H1 (cell line): ENCODE data around the gene ZNF592.

Source experiments
- BRCA1 ChIP-seq: IDR thresholded peaks from 2 replicates; pipeline ENCODE4 v1.6.1; 2012; ENCODE audit warnings: low read depth, low read length, improper control_type of control experiment
- FOSL1 ChIP-seq: IDR thresholded peaks from 2 replicates; pipeline ENCODE4 v1.6.1; 2011; ENCODE audit warnings: mild to moderate bottlenecking, low read depth, low read length, moderate library complexity; ENCODE audit not compliant: insufficient read depth
- GABPA ChIP-seq: IDR thresholded peaks from 2 replicates; pipeline ENCODE4 v1.6.1; 2011; ENCODE audit warnings: mild to moderate bottlenecking, low read length, moderate library complexity, borderline replicate concordance; ENCODE audit not compliant: insufficient read depth
- POLR2AphosphoS5 ChIP-seq: IDR thresholded peaks from 2 replicates; pipeline ENCODE4 v1.6.1; 2011; ENCODE audit warnings: low read depth, low read length

DNA sequence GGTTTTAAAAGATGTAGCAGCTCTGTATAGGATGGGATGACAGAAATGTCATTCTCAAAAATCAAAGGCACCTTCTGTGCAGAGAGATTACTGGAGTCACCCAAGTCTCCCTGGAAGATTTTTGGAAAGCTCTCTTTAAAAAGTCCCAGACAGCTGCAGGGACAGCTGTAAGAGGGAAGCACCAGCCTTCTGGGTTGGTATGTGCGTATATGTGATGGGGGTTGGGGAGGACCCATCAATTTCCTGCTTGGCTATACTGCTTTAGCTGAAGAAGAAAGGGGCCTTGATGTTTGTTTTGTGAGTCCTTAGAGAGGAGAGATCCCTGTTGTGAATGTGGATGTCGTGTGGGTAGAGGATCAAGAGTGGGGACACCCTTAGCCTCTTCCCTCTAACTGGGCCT lies 27.0 kb upstream of the ZNF592 start:
- TF ChIP-seq BRCA1 = no peak
- no peak for TF ChIP-seq FOSL1
- TF ChIP-seq POLR2AphosphoS5 = no peak
- no peak for TF ChIP-seq GABPA
